GM23338 (cell line): Measurements from ENCODE around the gene LPP. TPM values are rescaled to one million over a fixed set of nuclear protein-coding genes. Genes with fewer than 3 reads are reported as not detected.

Experiments used
- ATAC-seq: fragments of 200-7000 bp; cut with Tn5 transposase; 3 replicates; pipeline ENCODE4 v1.9.1; 2020
- DNase-seq: peaks from one replicate; pipeline ENCODE4 v3.0.0-alpha.2; 2015; ENCODE audit warnings: low spot score
- H2AFZ ChIP-seq: fragments of 200-600 bp; sonication (generic); 2 replicates; pipeline ENCODE4 v1.8.0; 2016; ENCODE audit warnings: antibody characterized with exemption, mild to moderate bottlenecking, moderate library complexity
- H3F3A ChIP-seq: fragments of 200-600 bp; sonication (generic); replicated peaks from 2 replicates; pipeline ENCODE4 v1.8.0; 2017; ENCODE audit warnings: antibody characterized with exemption, mixed run types, low read depth
- H3K27ac ChIP-seq: fragments of 200-600 bp; sonication (generic); 2 replicates; pipeline ENCODE4 v1.6.1; 2016; ENCODE audit warnings: low read depth
- H3K27me3 ChIP-seq: fragments of 200-600 bp; sonication (generic); 2 replicates; pipeline ENCODE4 v1.8.0; 2016; ENCODE audit warnings: mild to moderate bottlenecking, mixed run types, moderate library complexity; ENCODE audit not compliant: insufficient read depth
- H3K36me3 ChIP-seq: fragments of 200-600 bp; sonication (generic); 2 replicates; pipeline ENCODE4 v1.8.0; 2016; ENCODE audit warnings: mild to moderate bottlenecking; ENCODE audit not compliant: insufficient read depth
- H3K4me1 ChIP-seq: fragments of 200-600 bp; sonication (generic); 2 replicates; pipeline ENCODE4 v1.8.0; 2016; ENCODE audit warnings: mild to moderate bottlenecking, moderate library complexity; ENCODE audit not compliant: insufficient read depth
- H3K4me2 ChIP-seq: fragments of 200-600 bp; sonication (generic); 2 replicates; pipeline ENCODE4 v1.7.1; 2017; ENCODE audit warnings: mixed run types
- H3K4me3 ChIP-seq: fragments of 200-600 bp; sonication (generic); 2 replicates; pipeline ENCODE4 v1.6.1; 2016; ENCODE audit warnings: mixed run types
- H3K79me2 ChIP-seq: fragments of 200-600 bp; sonication (generic); replicated peaks from 2 replicates; pipeline ENCODE4 v1.8.0; 2017; ENCODE audit warnings: mild to moderate bottlenecking; ENCODE audit not compliant: insufficient read depth
- H3K9me2 ChIP-seq: fragments of 200-600 bp; sonication (generic); 2 replicates; pipeline ENCODE4 v1.8.0; 2017; ENCODE audit not compliant: insufficient read depth
- H4K20me1 ChIP-seq: fragments of 200-600 bp; sonication (generic); replicated peaks from 2 replicates; pipeline ENCODE4 v1.8.0; 2017; ENCODE audit warnings: mild to moderate bottlenecking; ENCODE audit not compliant: insufficient read depth
- H3K27ac Mint-ChIP-seq: 2 replicates; pipeline ENCODE4 v1.8.0; 2020; ENCODE audit warnings: inconsistent platforms, mild to moderate bottlenecking, moderate library complexity, mixed read lengths
- H3K27me3 Mint-ChIP-seq: 3 replicates; pipeline ENCODE4 v1.8.0; 2022; ENCODE audit warnings: low read depth, mild to moderate bottlenecking, moderate library complexity, mixed read lengths, inconsistent platforms; ENCODE audit not compliant: insufficient read depth, poor library complexity
- H3K36me3 Mint-ChIP-seq: 3 replicates; pipeline ENCODE4 v1.8.0; 2021; ENCODE audit warnings: low read depth, mild to moderate bottlenecking, inconsistent platforms, moderate library complexity, mixed read lengths
- H3K4me1 Mint-ChIP-seq: 3 replicates; pipeline ENCODE4 v1.8.0; 2020; ENCODE audit warnings: mild to moderate bottlenecking, inconsistent platforms, mixed read lengths
- H3K4me3 Mint-ChIP-seq: 3 replicates; pipeline ENCODE4 v1.8.0; 2021; ENCODE audit warnings: moderate library complexity, mild to moderate bottlenecking, inconsistent platforms, mixed read lengths
- H3K9me3 Mint-ChIP-seq: 3 replicates; pipeline ENCODE4 v1.8.0; 2020; ENCODE audit warnings: moderate library complexity, mild to moderate bottlenecking, inconsistent platforms, mixed read lengths
- CREB1 ChIP-seq: fragments of 250-450 bp; sonication (Bioruptor Pico); IDR thresholded peaks from 2 replicates; pipeline ENCODE4 v1.5.0; 2020; ENCODE audit warnings: low read depth, mild to moderate bottlenecking, moderate library complexity
- CTCF ChIP-seq, 2 experiments: fragments of 200-600 bp in 1 of 2; sonication (generic) in 1 of 2; conservative IDR thresholded peaks; 2 replicates each; pipeline versions ENCODE4 v1.5.1 to v1.6.1; 2016 to 2017; ENCODE audit warnings: antibody characterized with exemption in 2 of 2, low read depth in 2 of 2, mild to moderate bottlenecking in 2 of 2, moderate library complexity in 1 of 2
- ETS1 ChIP-seq: IDR thresholded peaks from 2 replicates; pipeline ENCODE4 v1.6.1; 2016; ENCODE audit warnings: antibody characterized with exemption
- EZH2 ChIP-seq: fragments of 200-600 bp; sonication (generic); IDR thresholded peaks from one replicate; pipeline ENCODE4 v1.8.0; 2017; ENCODE audit warnings: antibody characterized with exemption, mild to moderate bottlenecking, low read depth; ENCODE audit not compliant: unreplicated experiment
- EZH2phosphoT487 ChIP-seq: fragments of 200-600 bp; sonication (generic); IDR thresholded peaks from one replicate; pipeline ENCODE4 v1.8.1; 2018; ENCODE audit warnings: antibody characterized with exemption; ENCODE audit not compliant: unreplicated experiment
- JUNB ChIP-seq: IDR thresholded peaks from one replicate; pipeline ENCODE4 v1.6.1; 2016; ENCODE audit warnings: antibody characterized with exemption; ENCODE audit not compliant: unreplicated experiment
- NANOG ChIP-seq: IDR thresholded peaks from 2 replicates; pipeline ENCODE4 v1.6.1; 2016; ENCODE audit warnings: antibody characterized with exemption, borderline replicate concordance
- REST ChIP-seq: IDR thresholded peaks from one replicate; pipeline ENCODE4 v1.6.1; 2018; ENCODE audit warnings: antibody characterized with exemption; ENCODE audit not compliant: unreplicated experiment
- ZNF114 ChIP-seq: fragments of 250-450 bp; sonication (Bioruptor Pico); IDR thresholded peaks from 2 replicates; pipeline ENCODE4 v1.5.0; 2020; ENCODE audit warnings: mild to moderate bottlenecking, moderate library complexity
- ZNF462 ChIP-seq: fragments of 250-450 bp; sonication (Bioruptor Pico); IDR thresholded peaks from 2 replicates; pipeline ENCODE4 v1.5.0; 2020; ENCODE audit warnings: mild to moderate bottlenecking, moderate library complexity
- polyA plus RNA-seq: library from polyadenylated mRNA; unstranded; fragments of >200 nt; fragmentation: Nextera tagmentation; extraction: Ambion mirVana; gene quantifications from 2 replicates; pipeline ENCODE4 v1.2.1, GENCODE V29; 2016
- total RNA-seq: library from RNA; depleted of rRNA; stranded (reverse); fragments of >200 nt; shearing (Covaris generic); gene quantifications from 2 replicates; pipeline ENCODE4 v1.2.3, GENCODE V29; 2014

The LPP gene
- total and polyA plus RNA-seq, 2 experiments from 2014 or later, result 23.0 to 35.2 TPM

GRCh38 chr3:188233320-188233719, 79.4 kb downstream of the LPP start (continued):
- no peak for TF ChIP-seq REST
- no peak for TF ChIP-seq EZH2
- no peak for TF ChIP-seq JUNB
- TF ChIP-seq CTCF (conservative IDR thresholded peaks at IDR 0.05; ENCODE audit: low read depth in 2 of 2), result no peak

- no peaks in the 10 kb centered on the region for H3K9me3 Mint-ChIP-seq
- H3K27me3 Mint-ChIP-seq, result peaks cover 2% of the 10 kb centered on the region
- Histone ChIP-seq H3K36me3 (no peaks in the 10 kb centered on the region), H3K9me2 (peaks cover 5% of the 10 kb centered on the region; the same call in 1 of the 2 replicates), H3K27me3 (no peaks in the 10 kb centered on the region), H3K4me3 (no peak overlapping the region), H4K20me1 (no peaks in the 10 kb centered on the region), H2AFZ (no peak overlapping the region), H3K27ac (no peak overlapping the region), H3K79me2 (peaks cover 18% of the 10 kb centered on the region; the same call in 1 of the 2 replicates), H3K4me2 (no peak overlapping the region), H3K4me1 (no peaks in the 10 kb centered on the region), H3F3A (no peaks in the 10 kb centered on the region)
- no peak for DNase-seq
- H3K36me3 Mint-ChIP-seq, result no peaks in the 10 kb centered on the region
- H3K27ac Mint-ChIP-seq, result no peak overlapping the region
- no peak for ATAC-seq
- H3K4me1 Mint-ChIP-seq, result peaks cover 10% of the 10 kb centered on the region; the same call in 2 of the 3 replicates
- no peak overlapping the region for H3K4me3 Mint-ChIP-seq
- TF ChIP-seq CREB1 (CRISPR knock-in tag), result no peak
- TF ChIP-seq NANOG, result no peak
- no peak for TF ChIP-seq ZNF462
- TF ChIP-seq EZH2, result no peak
- TF ChIP-seq ZNF114 (CRISPR knock-in tag), result no peak
- no peak for TF ChIP-seq CTCF (conservative IDR thresholded peaks at IDR 0.05; ENCODE audit: low read depth in 2 of 2)
- TF ChIP-seq EZH2phosphoT487, result no peak
- TF ChIP-seq ETS1, result no peak
- TF ChIP-seq JUNB, result no peak
Measured at GRCh38 chr3:188234132-188234531, 80.2 kb downstream of the LPP start.
